Osteocyte (in vitro differentiated cells): ENCODE measurements around the gene WDR91. TPM values are rescaled to one million over a fixed set of nuclear protein-coding genes. Genes with fewer than 3 reads are reported as not detected.
"Not testable (repeated sequence)": the region's sequence is repeated elsewhere in the genome, so short reads cannot be mapped to it uniquely, and the experiment has no call there.

Source experiments
- DNase-seq: peaks from one replicate; pipeline ENCODE4 v3.0.0; 2021; ENCODE audit warnings: mixed read lengths; ENCODE audit not compliant: unreplicated experiment; ENCODE audit errors: extremely low spot score
- H3K27ac Mint-ChIP-seq: one replicate; pipeline ENCODE4 v1.8.0; 2021; ENCODE audit warnings: mild to moderate bottlenecking, mixed read lengths; ENCODE audit not compliant: unreplicated experiment
- H3K27me3 Mint-ChIP-seq: one replicate; pipeline ENCODE4 v1.8.0; 2021; ENCODE audit warnings: mixed read lengths; ENCODE audit not compliant: unreplicated experiment
- H3K36me3 Mint-ChIP-seq: one replicate; pipeline ENCODE4 v1.8.0; 2021; ENCODE audit warnings: mixed read lengths; ENCODE audit not compliant: unreplicated experiment
- H3K4me1 Mint-ChIP-seq: one replicate; pipeline ENCODE4 v1.8.0; 2021; ENCODE audit warnings: mixed read lengths; ENCODE audit not compliant: unreplicated experiment
- H3K4me3 Mint-ChIP-seq: one replicate; pipeline ENCODE4 v1.8.0; 2021; ENCODE audit warnings: mild to moderate bottlenecking, moderate library complexity, mixed read lengths; ENCODE audit not compliant: unreplicated experiment
- H3K9me3 Mint-ChIP-seq: one replicate; pipeline ENCODE4 v1.8.0; 2021; ENCODE audit warnings: mixed read lengths; ENCODE audit not compliant: unreplicated experiment
- CTCF ChIP-seq: fragments of 200-600 bp; sonication (generic); IDR thresholded peaks from 2 replicates; pipeline ENCODE4 v1.5.0; 2021; ENCODE audit warnings: antibody characterized with exemption, mild to moderate bottlenecking, moderate library complexity
- total RNA-seq: library from RNA; stranded (reverse); gene quantifications from 2 replicates; pipeline ENCODE4 v1.2.1, GENCODE V29; 2021

The WDR91 gene
- total RNA-seq, 1 donor from 2014 or later = 10.8 TPM

DNA sequence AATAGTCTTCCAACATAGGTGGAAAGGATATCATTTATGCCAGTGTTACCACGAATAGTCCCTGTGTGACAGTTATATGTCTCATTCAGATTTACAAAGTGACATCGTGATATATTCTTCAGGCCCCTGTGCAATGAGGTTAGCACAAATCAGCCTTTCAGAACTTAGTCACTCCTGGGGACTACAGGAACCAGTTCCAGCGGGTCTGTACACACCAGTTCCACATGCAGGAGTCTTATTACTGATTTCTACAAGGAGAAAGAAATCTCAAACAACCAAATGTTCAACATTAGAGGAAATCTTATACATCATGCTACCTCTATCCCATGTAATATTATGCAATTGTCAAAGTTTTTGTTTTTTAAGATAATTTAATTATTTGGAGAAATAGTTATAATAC, 4.4 kb upstream of the WDR91 start:
- Mint-ChIP-seq H3K36me3 (no peaks in the 10 kb centered on the region), H3K27me3 (peaks cover 7% of the 10 kb centered on the region), H3K4me3 (no peak overlapping the region), H3K9me3 (no peaks in the 10 kb centered on the region), H3K4me1 (peaks cover 5% of the 10 kb centered on the region), H3K27ac (no peak overlapping the region)
- DNase-seq = no peak
- no peak for TF ChIP-seq CTCF

GRCh38 chr7:135215180-135215579, 3.9 kb upstream of the WDR91 start:
- H3K36me3 Mint-ChIP-seq = no peaks in the 10 kb centered on the region
- TF ChIP-seq CTCF = no peak
- no peaks in the 10 kb centered on the region for H3K9me3 Mint-ChIP-seq

DNA sequence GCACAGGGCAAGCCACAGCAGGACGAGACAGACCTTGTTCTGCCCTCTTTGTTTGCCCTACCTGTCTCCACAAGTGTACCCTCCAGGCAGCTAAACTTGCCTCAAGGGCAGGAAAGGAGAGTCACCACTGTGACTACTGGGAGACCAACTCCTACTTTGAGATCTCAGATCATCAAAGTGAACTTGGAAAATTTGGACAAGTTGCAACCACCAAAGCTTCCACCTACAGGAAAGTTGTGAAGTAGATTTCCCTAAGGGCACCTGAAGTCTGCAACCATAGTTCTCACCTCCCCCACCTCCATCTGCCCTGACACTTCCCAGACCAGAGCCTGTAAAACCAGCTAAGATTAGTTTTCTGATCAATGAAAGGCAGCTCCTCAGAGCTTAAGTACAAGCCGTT, 2.5 kb upstream of the WDR91 start:
- Mint-ChIP-seq H3K4me3 (no peak overlapping the region), H3K9me3 (no peaks in the 10 kb centered on the region), H3K36me3 (no peaks in the 10 kb centered on the region), H3K4me1 (peaks cover 6% of the 10 kb centered on the region), H3K27me3 (no peaks in the 10 kb centered on the region), H3K27ac (no peak overlapping the region)
- no peak for DNase-seq
- TF ChIP-seq CTCF = no peak

More at GRCh38 chr7:135215180-135215579, 3.9 kb upstream of the WDR91 start:
- Mint-ChIP-seq H3K27me3 (peaks cover 2% of the 10 kb centered on the region), H3K4me1 (peaks cover 6% of the 10 kb centered on the region), H3K27ac (no peak overlapping the region), H3K4me3 (no peak overlapping the region)
- DNase-seq = no peak

DNA sequence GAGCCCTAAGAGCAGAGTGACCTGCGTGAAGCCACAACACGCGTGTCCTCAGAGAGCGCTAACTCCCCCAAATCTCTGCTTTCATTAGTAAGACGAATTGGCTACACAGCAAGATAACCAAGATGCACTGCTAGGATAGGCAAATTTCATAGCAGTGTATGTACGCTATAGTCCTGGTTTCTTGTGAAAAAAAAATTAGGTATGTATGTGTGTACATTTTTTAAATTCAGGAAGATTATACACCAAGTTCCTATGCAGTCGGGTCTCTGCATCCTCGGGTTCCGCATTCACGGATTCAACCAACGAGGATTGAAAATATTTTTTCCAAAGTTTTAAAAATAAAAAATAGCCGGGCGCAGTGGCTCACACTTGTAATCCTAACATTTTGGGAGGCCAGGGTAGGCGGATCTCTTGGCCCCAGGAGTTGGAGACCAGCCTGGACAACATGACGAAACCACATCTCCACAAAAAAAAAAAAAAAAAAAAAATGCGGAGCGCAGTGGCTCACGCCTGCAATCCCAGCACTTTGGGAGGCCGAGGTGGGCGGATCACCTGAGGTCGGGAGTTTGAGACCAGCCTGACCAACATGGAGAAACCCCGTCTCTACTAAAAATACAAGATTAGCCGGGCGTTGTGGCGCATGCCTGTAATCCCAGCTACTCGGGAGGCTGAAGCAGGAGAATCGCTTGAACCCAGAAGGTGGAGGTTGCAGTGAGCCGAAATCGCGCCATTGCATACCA, 790 bp upstream of the WDR91 start:
- H3K36me3 Mint-ChIP-seq, H3K4me1 Mint-ChIP-seq, DNase-seq, H3K27me3 Mint-ChIP-seq, H3K9me3 Mint-ChIP-seq: not testable (repeated sequence)
- Mint-ChIP-seq H3K4me3 (peak overlapping the region; percentile 83), H3K27ac (peak overlapping the region; percentile 80)

DNA sequence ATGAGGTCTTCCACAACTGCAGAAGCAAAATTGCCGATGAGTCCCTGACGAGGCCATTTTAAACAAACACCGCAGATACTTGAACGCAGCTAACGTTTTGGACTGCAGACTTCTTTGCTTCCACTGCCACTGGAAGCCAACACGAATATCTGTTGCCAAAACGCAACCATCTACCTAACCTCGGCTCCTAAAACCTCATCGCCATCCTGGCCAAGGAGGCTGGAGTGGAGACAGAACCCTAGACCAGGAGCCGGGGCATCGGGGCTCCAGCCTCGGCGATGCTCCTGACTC, 493 bp downstream of the WDR91 start:
- Mint-ChIP-seq H3K27me3 (no peaks in the 10 kb centered on the region), H3K9me3 (no peaks in the 10 kb centered on the region), H3K36me3 (peaks cover 3% of the 10 kb centered on the region), H3K27ac (peak overlapping the region; percentile 94), H3K4me1 (peaks cover 7% of the 10 kb centered on the region), H3K4me3 (peak overlapping the region; percentile 95)
- DNase-seq = no peak
- no peak for TF ChIP-seq CTCF
